HepG2 (cell line): ENCODE results near the gene CFAP45. TPM values are rescaled to one million over a fixed set of nuclear protein-coding genes. Genes with fewer than 3 reads are reported as not detected.

Experiments
- ATAC-seq: fragments of 200-7000 bp; cut with Tn5 transposase; 3 replicates; pipeline ENCODE4 v1.9.1; 2020; ENCODE audit warnings: mild to moderate bottlenecking, moderate library complexity
- BruUV-seq: library from RNA; stranded (reverse); fragments of 400-500 nt; replicated peaks from 2 replicates; lab custom pipeline; 2021; lab: Mats Ljungman, UMichigan
- CTCF ChIA-PET: fragments of 300-600 bp; formaldehyde crosslinking; extraction: SDS; loops from one replicate; lab custom pipeline; 2021; ENCODE audit warnings: low total read pairs, inconsistent platforms, low intra/inter-chr PET ratio; lab: Yijun Ruan, JAX
- POLR2A ChIA-PET: fragments of 350-600 bp; sonication (Branson Sonifier 250); formaldehyde crosslinking; loops from one replicate; lab custom pipeline; 2020; ENCODE audit warnings: antibody characterized with exemption, inconsistent platforms; lab: Yijun Ruan, JAX
- DNase-seq: peaks from one replicate; pipeline ENCODE4 v3.0.0-alpha.2; 2015; ENCODE audit warnings: low spot score
- FAIRE-seq: peaks from 3 replicates; lab custom pipeline; 2011; peaks lifted over from hg19 to GRCh38; lab: Jason Lieb, UNC
- H2AFZ ChIP-seq: one replicate; pipeline ENCODE4 v1.6.1; 2011; ENCODE audit warnings: low read length, inconsistent platforms
- H3K27ac ChIP-seq: fragments of 300-600 bp; 3 replicates; pipeline ENCODE4 v1.8.0; 2011; ENCODE audit warnings: mixed run types, mild to moderate bottlenecking, mixed read lengths, low read length, inconsistent platforms; ENCODE audit not compliant: insufficient read depth; ENCODE audit errors: extremely low read length
- H3K27me3 ChIP-seq, 2 experiments: fragments of 200-600 bp in 1 of 2; 2 replicates in 1 of 2; 3 replicates in 1 of 2; pipeline versions ENCODE4 v1.6.0 to v1.8.0; 2011; ENCODE audit warnings: low read length in 2 of 2, mild to moderate bottlenecking in 2 of 2, moderate library complexity in 2 of 2, inconsistent platforms in 1 of 2; ENCODE audit not compliant: insufficient read depth in 2 of 2, control insufficient read depth in 1 of 2
- H3K36me3 ChIP-seq, 2 experiments: fragments of 200-600 bp in 1 of 2; replicated peaks in 1 of 2; 2 replicates in 1 of 2; 3 replicates in 1 of 2; pipeline versions ENCODE4 v1.5.1 to v1.8.0; 2011; ENCODE audit warnings: low read length in 2 of 2, inconsistent platforms in 1 of 2; ENCODE audit not compliant: insufficient read depth in 2 of 2, control insufficient read depth in 1 of 2
- H3K4me1 ChIP-seq: 2 replicates; pipeline ENCODE4 v1.5.1; 2012; ENCODE audit warnings: low read length, inconsistent platforms; ENCODE audit not compliant: insufficient read depth
- H3K4me2 ChIP-seq: 2 replicates; pipeline ENCODE4 v1.6.0; 2011; ENCODE audit warnings: low read depth, low read length, inconsistent platforms
- H3K4me3 ChIP-seq, 3 experiments: fragments of 200-600 bp in 1 of 3; sonication (generic), shearing (Covaris generic) in 1 of 3; replicated peaks in 1 of 3; 2 replicates each; pipeline ENCODE4 v1.5.1; 2011 to 2016; ENCODE audit warnings: low read length in 3 of 3, inconsistent platforms in 2 of 3, low read depth in 2 of 3, mild to moderate bottlenecking in 2 of 3, control low read depth in 1 of 3, mixed read lengths in 1 of 3; ENCODE audit not compliant: insufficient read depth in 1 of 3
- H3K79me2 ChIP-seq: one replicate; pipeline ENCODE4 v1.6.1; 2011; ENCODE audit warnings: low read length, inconsistent platforms; ENCODE audit not compliant: insufficient read depth
- H3K9ac ChIP-seq: 2 replicates; pipeline ENCODE4 v1.6.0; 2011; ENCODE audit warnings: mild to moderate bottlenecking, low read depth, low read length, inconsistent platforms; ENCODE audit not compliant: insufficient read depth
- H3K9me3 ChIP-seq: 2 replicates; pipeline ENCODE4 v1.5.1; 2012; ENCODE audit warnings: mild to moderate bottlenecking, low read length
- H4K20me1 ChIP-seq: 2 replicates; pipeline ENCODE4 v1.6.0; 2011; ENCODE audit warnings: inconsistent platforms, mild to moderate bottlenecking, low read length, moderate library complexity; ENCODE audit not compliant: insufficient read depth
- ARID3A ChIP-seq: IDR thresholded peaks from 2 replicates; pipeline ENCODE4 v1.6.1; 2012; ENCODE audit warnings: low read depth, low read length, improper control_type of control experiment
- ATF3 ChIP-seq: sonication (generic); formaldehyde crosslinking; IDR thresholded peaks from 2 replicates; pipeline ENCODE4 v1.4.0; 2020; ENCODE audit warnings: missing genetic modification reagents
- CENPX ChIP-seq: sonication (generic); formaldehyde crosslinking; IDR thresholded peaks from 2 replicates; pipeline ENCODE4 v1.9.0; 2021; ENCODE audit warnings: mild to moderate bottlenecking, missing genetic modification reagents, moderate library complexity
- CSRNP1 ChIP-seq: sonication (generic); formaldehyde crosslinking; IDR thresholded peaks from 2 replicates; pipeline ENCODE4 v1.8.1; 2023; ENCODE audit warnings: mild to moderate bottlenecking, missing genetic modification reagents
- HIVEP1 ChIP-seq: sonication (generic); formaldehyde crosslinking; IDR thresholded peaks from 2 replicates; pipeline ENCODE4 v1.4.0; 2020; ENCODE audit warnings: mild to moderate bottlenecking, missing genetic modification reagents
- HNF4A ChIP-seq: sonication (generic); formaldehyde crosslinking; IDR thresholded peaks from 2 replicates; pipeline ENCODE4 v1.4.0; 2020; ENCODE audit warnings: missing genetic modification reagents
- KDM6A ChIP-seq: IDR thresholded peaks from 2 replicates; pipeline ENCODE4 v1.6.1; 2016; ENCODE audit warnings: low read depth
- MLX ChIP-seq: IDR thresholded peaks from 2 replicates; pipeline ENCODE4 v1.6.1; 2016
- NAIF1 ChIP-seq: sonication (generic); formaldehyde crosslinking; IDR thresholded peaks from 2 replicates; pipeline ENCODE4 v1.5.0; 2020; ENCODE audit warnings: mild to moderate bottlenecking, missing genetic modification reagents, borderline replicate concordance
- NRL ChIP-seq: sonication (generic); formaldehyde crosslinking; IDR thresholded peaks from 2 replicates; pipeline ENCODE4 v1.5.0; 2020; ENCODE audit warnings: missing genetic modification reagents, mild to moderate bottlenecking, moderate library complexity, borderline replicate concordance
- RBM22 ChIP-seq: fragments of 200-400 bp; formaldehyde crosslinking; optimal IDR thresholded peaks from 2 replicates; pipeline ENCODE3; 2017; ENCODE audit warnings: mild to moderate bottlenecking, low read length, moderate library complexity
- THAP7 ChIP-seq: sonication (generic); formaldehyde crosslinking; IDR thresholded peaks from 2 replicates; pipeline ENCODE4 v1.8.1; 2023; ENCODE audit warnings: mild to moderate bottlenecking, missing genetic modification reagents
- ZNF136 ChIP-seq: sonication (generic); formaldehyde crosslinking; IDR thresholded peaks from 2 replicates; pipeline ENCODE4 v1.8.1; 2022; ENCODE audit warnings: low read depth, mild to moderate bottlenecking, moderate library complexity, missing genetic modification reagents
- WGBS: methylation state at CpG from one replicate; pipeline ENCODE4 v1.1.6; 2017; ENCODE audit warnings: low lambda C conversion rate; 5-methylcytosine and 5-hydroxymethylcytosine counted together
- in situ Hi-C: cut with HindIII; loops from 2 replicates; pipeline ENCODE4 v1.10.0; 2017; ENCODE audit warnings: low pct_unique_long_range_greater_than_20kb; ENCODE audit not compliant: extremely low pct_ligation_motif_present
- intact Hi-C: fragments of 100-400 bp; cut with micrococcal nuclease; formaldehyde crosslinking; loops from one replicate; pipeline ENCODE4 v1.10.0; 2022; ENCODE audit not compliant: unreplicated experiment
- polyA plus RNA-seq, 8 experiments: library from polyadenylated mRNA; depleted of rRNA in 3 of 8; stranded (reverse) in 7 of 8; unstranded in 1 of 8; fragments of >200 nt; fragmentation: Illumina TruSeq in 4 of 8; extraction: Trizol in 4 of 8; gene quantifications; 2 replicates each; pipeline versions ENCODE4 v1.2.1 to v1.2.3, GENCODE V29; 2011 to 2016; ENCODE audit warnings: low read depth in 4 of 8, missing spikeins in 1 of 8, mixed read lengths in 1 of 8; ENCODE audit not compliant: insufficient read depth in 1 of 8
- total RNA-seq, 5 experiments: library from RNA; depleted of rRNA; stranded (reverse); fragments of >200 nt; fragmentation: Illumina TruSeq; extraction: Trizol; gene quantifications; 2 replicates each; pipeline ENCODE4 v1.2.3, GENCODE V29; 2016; ENCODE audit warnings: low read depth in 1 of 5

CFAP45 gene
- total and polyA plus RNA-seq, 2 of the 13 experiments (the other 11 are each of a cell fraction or from before 2014, with no cell fraction given) = not detected

- TF ChIP-seq ARID3A = no peak
- no peak for TF ChIP-seq HNF4A (CRISPR knock-in tag)
- TF ChIP-seq THAP7 = peak; percentile 42; the same call in 1 of the 2 replicates
- TF ChIP-seq MLX (CRISPR knock-in tag) = no peak
These were observed 25.1 kb upstream of the CFAP45 start, which contains the start of gene TAGLN2 (continued) for GRCh38 chr1:159924791-159925718.

GRCh38 chr1:159924025-159924790 is 24.2 kb upstream of the CFAP45 start:
- H3K4me1 ChIP-seq = peaks cover 41% of the 10 kb centered on the region
- peak overlapping the region in 2 of 3 experiments; percentile 51 to 56; a peak in 5 of 6 replicates for H3K4me3 ChIP-seq
- in situ Hi-C loops = no loop called here
- DNase-seq = peak; percentile 24
- CTCF ChIA-PET = no interaction called here
- no peaks in the 10 kb centered on the region for H3K79me2 ChIP-seq
- no peak overlapping the region for H2AFZ ChIP-seq
- H4K20me1 ChIP-seq = no peaks in the 10 kb centered on the region
- peak overlapping the region; percentile 66 for H3K4me2 ChIP-seq
- peak overlapping the region; percentile 8 for H3K27ac ChIP-seq
- H3K27me3 ChIP-seq = peaks cover 5 to 34% of the 10 kb centered on the region in 2 experiments; a peak in 4 of 5 replicates
- intact Hi-C loops = no loop called here
- no TSS peak for BruUV-seq
- H3K9me3 ChIP-seq = no peaks in the 10 kb centered on the region
- POLR2A ChIA-PET = interaction anchor here (1.3 kb wide), 1 partner anchor 10 kb away, joined by 4 read pairs; no protein-coding TSS in a partner anchor
- 41% methylated on average over 8 of the region's 31 CpGs for WGBS
- peak; percentile 9 for ATAC-seq
- H3K36me3 ChIP-seq = no peaks in the 10 kb centered on the region
- peak overlapping the region; percentile 66 for H3K9ac ChIP-seq
- FAIRE-seq = no peak
- no peak for TF ChIP-seq CSRNP1 (CRISPR knock-in tag)
- TF ChIP-seq ATF3 (CRISPR knock-in tag) = peak; percentile 50; the same call in 1 of the 2 replicates
- no peak for TF ChIP-seq ZNF136 (CRISPR knock-in tag)
- no peak for TF ChIP-seq KDM6A (CRISPR knock-in tag)
- no peak for TF ChIP-seq HIVEP1 (CRISPR knock-in tag)
- TF ChIP-seq NAIF1 (CRISPR knock-in tag) = no peak
- TF ChIP-seq RBM22 = no peak
- no peak for TF ChIP-seq NRL (CRISPR knock-in tag)
- no peak for TF ChIP-seq CENPX (CRISPR knock-in tag)
